Prostate gland (tissue), 2 donors: ENCODE measurements around the gene RNASEL.

Source experiments
- POLR2A ChIP-seq: fragments of 450-650 bp; IDR thresholded peaks from one replicate; pipeline ENCODE4 v1.6.1; 2016; ENCODE audit warnings: antibody characterized with exemption, mild to moderate bottlenecking
- TF ChIP-seq, protein P1 (sequence below), 4 experiments: fragments of 200-600 bp in 2 of 4; fragments of 450-650 bp in 2 of 4; sonication (generic) in 2 of 4; IDR thresholded peaks; 1 replicate in 3 of 4; 2 replicates in 1 of 4; pipeline ENCODE4 v1.5.1; 2016 to 2019; ENCODE audit warnings: antibody characterized with exemption in 4 of 4, mild to moderate bottlenecking in 2 of 4, moderate library complexity in 2 of 4

DNA sequence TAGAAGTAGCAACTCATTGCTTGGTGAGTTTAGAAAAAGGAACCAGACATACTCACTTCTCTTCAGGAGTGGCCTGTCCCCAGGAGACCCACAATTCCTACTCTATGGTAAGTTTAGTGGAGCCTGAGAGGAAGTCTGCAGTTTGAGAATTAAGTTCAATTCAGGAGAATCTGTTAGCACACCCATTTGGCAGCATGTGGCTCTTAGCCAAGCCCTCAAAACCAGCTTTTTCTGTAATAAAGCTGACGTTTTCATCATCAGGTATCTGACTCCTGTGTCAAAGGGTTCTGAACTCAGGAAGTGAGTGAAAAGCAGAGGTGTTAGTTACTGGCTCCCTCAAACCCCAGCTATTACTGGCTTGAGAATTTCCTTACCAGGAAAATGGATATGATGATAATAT lies 35.5 kb upstream of the RNASEL start:
- TF ChIP-seq, protein P1, sequence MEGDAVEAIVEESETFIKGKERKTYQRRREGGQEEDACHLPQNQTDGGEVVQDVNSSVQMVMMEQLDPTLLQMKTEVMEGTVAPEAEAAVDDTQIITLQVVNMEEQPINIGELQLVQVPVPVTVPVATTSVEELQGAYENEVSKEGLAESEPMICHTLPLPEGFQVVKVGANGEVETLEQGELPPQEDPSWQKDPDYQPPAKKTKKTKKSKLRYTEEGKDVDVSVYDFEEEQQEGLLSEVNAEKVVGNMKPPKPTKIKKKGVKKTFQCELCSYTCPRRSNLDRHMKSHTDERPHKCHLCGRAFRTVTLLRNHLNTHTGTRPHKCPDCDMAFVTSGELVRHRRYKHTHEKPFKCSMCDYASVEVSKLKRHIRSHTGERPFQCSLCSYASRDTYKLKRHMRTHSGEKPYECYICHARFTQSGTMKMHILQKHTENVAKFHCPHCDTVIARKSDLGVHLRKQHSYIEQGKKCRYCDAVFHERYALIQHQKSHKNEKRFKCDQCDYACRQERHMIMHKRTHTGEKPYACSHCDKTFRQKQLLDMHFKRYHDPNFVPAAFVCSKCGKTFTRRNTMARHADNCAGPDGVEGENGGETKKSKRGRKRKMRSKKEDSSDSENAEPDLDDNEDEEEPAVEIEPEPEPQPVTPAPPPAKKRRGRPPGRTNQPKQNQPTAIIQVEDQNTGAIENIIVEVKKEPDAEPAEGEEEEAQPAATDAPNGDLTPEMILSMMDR (IDR thresholded peaks at IDR 0.05): no peak
- no peak for TF ChIP-seq POLR2A
